HG02610 (cell line): Measurements from ENCODE around the gene TMEM201.
"Not testable (repeated sequence)": the region's sequence is repeated elsewhere in the genome, so short reads cannot be mapped to it uniquely, and the experiment has no call there.

Experiments used
- ATAC-seq: cut with Tn5 transposase; IDR thresholded peaks from one replicate; pipeline ENCODE4 v1.9.1; 2021; ENCODE audit warnings: mild to moderate bottlenecking, moderate library complexity; ENCODE audit not compliant: unreplicated experiment

Gene TMEM201, protein sequence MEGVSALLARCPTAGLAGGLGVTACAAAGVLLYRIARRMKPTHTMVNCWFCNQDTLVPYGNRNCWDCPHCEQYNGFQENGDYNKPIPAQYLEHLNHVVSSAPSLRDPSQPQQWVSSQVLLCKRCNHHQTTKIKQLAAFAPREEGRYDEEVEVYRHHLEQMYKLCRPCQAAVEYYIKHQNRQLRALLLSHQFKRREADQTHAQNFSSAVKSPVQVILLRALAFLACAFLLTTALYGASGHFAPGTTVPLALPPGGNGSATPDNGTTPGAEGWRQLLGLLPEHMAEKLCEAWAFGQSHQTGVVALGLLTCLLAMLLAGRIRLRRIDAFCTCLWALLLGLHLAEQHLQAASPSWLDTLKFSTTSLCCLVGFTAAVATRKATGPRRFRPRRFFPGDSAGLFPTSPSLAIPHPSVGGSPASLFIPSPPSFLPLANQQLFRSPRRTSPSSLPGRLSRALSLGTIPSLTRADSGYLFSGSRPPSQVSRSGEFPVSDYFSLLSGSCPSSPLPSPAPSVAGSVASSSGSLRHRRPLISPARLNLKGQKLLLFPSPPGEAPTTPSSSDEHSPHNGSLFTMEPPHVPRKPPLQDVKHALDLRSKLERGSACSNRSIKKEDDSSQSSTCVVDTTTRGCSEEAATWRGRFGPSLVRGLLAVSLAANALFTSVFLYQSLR

DNA sequence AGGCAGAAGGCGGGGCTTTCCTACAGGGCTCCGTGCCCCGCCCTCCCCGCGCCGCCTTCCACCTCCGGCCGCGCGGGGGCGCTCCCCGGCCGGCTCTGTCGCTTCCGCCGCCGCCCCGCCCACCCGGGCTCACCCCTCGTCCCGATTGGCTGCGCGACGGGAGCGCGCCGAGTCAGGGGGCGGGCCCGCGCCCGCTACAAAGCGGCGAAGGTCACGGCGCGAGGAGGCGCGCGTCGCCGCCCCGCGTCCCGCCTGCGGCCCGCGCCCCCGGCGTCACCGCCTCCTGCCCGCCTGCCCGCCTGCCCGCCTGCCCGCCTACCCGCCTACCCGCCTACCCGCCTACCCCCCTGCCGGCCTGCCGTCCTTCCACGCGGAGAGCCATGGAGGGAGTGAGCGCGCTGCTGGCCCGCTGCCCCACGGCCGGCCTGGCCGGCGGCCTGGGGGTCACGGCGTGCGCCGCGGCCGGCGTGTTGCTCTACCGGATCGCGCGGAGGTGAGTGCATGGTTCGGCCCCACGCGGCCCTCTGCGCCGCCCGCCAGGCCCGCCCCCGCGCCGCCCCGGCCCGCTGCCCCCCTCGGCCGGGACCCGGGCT, at the start of gene TMEM201:
Gene TMEM201, plus strand, starts transcription at position 361 of the 593 bp plus-strand sequence. Its CDS starts 20 bp downstream, at position 381.
- ATAC-seq, result peak; percentile 70

DNA sequence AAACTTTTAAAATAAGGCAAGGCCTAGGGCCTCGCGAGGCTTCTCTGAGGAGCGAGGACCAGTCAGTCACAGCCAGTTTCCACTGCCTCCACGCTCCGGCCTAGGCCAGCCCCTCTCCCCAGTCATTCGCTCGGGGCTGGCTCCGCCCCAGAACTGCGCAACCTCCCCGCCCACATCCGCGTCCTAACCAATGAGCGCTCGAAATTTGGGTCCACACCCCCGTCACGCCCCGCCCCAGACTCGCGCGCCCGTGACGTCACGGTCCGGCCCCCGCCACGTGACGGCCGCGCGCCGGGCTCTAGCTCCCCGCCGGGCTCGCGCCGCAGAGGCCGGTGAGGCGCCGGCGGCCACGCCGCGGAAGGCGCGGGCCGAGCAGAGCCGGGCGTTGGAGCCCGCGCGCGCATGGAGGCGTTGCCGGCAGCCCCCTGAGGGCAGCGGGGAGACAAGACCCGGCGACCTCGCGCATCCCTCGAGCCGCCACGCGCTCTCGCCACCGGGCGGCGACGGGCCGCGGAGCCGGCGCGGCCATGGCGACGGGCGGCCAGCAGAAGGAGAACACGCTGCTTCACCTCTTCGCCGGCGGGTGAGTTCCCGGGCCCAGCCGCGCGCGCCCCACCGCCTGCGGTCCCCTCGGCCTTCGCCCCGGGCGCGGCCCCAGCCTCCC, 49.4 kb upstream of the TMEM201 start, which contains the start of gene SLC25A33:
Gene SLC25A33, plus strand, starts transcription at position 301 of the 664 bp plus-strand sequence. Its CDS starts 227 bp downstream, at position 528.
- ATAC-seq, result peak; percentile 96

DNA sequence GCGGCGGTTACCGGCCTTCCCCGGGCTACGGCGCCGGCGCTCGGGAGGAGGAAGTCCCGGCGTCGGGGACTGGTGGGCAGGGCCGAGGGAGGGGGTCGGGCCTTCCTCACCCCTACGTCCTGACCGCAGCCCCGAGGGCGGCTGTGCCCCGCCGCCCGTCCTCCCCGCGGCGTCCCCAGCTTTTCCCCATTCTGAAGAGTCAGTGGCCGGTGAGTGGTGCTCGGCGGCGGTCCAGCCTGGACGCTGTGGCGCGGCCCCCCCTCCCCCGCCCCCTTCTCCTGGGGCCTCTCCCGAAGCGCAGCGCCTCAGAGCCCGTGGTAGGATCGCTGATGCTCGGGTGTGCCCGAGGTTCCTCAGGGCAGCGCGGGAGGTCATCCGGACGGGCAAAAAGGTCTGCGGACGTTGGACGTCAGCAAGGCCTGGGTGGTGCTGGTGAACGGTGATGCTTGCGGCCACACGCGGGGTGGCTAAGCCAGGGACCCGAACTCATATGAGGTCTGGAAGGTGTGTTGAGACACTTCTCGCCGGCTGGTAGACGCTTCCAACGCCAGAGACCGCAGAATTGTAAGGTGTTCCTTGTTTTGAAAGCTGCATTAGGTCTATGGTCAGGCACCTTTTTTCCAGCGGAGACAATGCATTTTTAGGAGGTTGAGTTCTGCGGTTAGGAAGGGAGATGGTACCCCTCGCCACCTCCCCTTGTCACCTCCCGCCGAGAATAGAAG, 48.7 kb upstream of the TMEM201 start:
- peak; percentile 41 for ATAC-seq

- ATAC-seq, result no peak
Measured at GRCh38 chr1:9542430-9542829, 46.3 kb upstream of the TMEM201 start.

GRCh38 chr1:9544926-9545325, 43.8 kb upstream of the TMEM201 start:
- ATAC-seq, result no peak

DNA sequence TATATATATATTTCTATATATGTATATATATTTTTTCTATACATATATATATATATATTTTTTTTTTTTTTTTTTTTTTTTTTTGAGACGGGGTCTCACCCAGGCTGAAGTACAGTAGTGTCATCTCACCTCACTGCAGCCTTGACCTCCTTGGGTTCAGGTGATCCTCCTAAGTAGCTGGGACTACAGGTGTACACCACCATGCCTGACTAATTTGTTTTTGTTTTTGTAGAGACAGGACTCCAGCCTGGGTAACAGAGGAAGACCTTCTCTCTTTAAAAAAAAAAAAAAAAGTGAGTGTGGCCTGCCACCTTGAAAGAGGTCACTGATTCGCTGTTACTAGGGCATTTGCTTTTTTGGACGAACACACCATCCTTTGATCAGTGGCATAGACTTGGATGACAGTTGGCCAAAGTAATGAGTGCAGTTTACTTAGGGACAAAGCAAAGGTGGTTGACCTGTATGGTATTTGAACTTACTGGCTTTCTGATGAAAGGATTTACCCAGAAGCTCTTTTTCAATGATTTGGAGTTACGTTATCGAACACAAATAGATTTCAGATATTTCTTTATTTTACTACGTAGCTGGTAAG, 38.7 kb upstream of the TMEM201 start:
- ATAC-seq, result no peak

DNA sequence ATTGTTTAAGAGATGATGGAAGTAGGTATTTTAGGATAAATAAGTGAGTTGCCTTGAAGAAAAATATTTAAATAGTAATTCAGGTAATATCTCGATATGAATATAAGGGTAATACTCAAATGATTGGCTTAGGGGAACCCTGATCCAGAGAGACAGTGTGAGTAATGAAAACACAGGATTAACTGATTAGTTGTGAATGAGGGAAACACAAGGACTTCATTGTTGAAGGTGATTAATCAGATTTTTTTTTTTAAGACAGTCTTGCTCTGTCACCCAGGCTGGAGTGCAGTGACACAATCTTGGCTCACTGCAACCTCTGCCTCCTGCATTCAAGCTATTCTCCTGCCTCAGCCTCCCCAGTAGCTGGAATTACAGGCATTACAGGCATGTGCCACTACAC, 36.7 kb upstream of the TMEM201 start:
- no peak for ATAC-seq

- no peak for ATAC-seq
Measured at GRCh38 chr1:9553736-9554144, 35.0 kb upstream of the TMEM201 start.

- no peak for ATAC-seq
Measured at GRCh38 chr1:9555942-9556341, 32.8 kb upstream of the TMEM201 start.

GRCh38 chr1:9557624-9558023, 31.1 kb upstream of the TMEM201 start:
- no peak for ATAC-seq

- no peak for ATAC-seq
Measured at GRCh38 chr1:9558271-9558945, 30.3 kb upstream of the TMEM201 start.

DNA sequence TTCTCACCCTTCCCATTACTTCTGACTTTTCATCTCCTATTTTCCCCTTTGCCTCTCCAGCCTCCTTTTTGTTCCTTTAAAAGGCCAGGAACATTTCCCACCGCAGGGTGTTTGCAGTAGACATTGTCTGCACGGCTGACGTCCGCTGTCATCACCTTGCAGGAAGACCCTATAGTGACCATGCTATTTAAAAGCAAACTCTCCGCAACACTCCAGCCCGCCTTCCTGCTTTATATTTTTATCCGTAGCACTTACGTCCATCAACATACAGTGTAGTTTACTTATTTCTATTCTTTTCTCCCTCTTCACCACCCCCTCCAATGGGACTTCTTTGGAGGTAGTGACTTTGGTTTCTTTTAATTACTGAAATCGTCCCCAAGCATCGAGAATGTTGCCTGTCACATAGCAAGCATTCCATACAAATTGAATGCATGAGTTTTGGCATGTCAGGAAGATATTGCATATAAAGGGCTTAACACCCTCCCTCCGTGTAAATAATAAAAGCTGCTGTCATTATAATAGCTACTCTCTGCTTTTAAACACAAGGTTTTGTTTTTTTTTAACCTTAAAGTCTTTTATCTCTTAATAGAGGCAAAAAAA, 29.7 kb upstream of the TMEM201 start:
- no peak for ATAC-seq

DNA sequence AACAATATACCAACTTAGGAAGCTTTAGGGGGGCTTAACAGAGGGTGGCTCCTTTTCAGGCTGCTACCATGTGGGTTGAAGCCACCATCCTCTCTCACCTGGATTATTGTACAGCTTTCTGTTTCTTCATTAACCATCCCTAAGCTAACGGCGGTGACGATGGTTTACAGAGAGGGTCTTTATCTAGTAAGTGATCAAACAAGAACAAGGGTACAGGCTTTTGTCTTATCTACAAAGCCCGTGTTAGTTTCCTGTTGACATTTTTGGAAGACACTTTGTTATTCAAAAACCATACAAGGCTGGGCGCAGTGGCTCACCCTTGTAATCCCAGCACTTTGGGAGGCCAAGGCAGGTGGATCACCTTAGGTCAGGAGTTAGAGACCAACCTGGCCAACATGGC, 29.0 kb upstream of the TMEM201 start:
- no peak for ATAC-seq

DNA sequence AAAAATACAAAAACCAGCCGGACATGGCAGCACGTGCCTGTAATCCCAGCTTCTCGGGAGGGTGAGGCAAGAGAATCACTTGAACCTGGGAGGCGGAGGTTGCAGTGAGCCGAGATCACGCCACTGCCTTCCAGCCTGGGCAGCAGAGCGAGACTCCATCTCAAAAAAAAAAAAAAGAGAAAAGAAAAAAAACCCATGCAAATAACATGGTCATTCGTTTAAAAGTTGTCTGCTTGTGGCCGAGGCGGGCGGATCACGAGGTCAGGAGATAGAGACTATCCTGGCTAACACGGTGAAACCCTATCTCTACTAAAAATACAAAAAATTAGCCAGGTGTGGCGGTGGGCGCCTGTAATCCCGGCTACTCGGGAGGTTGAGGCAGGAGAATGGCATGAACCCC, 28.6 kb upstream of the TMEM201 start:
- ATAC-seq, result not testable (repeated sequence)

GRCh38 chr1:9561429-9561828, 27.3 kb upstream of the TMEM201 start:
- ATAC-seq, result no peak

GRCh38 chr1:9569267-9569666, 19.4 kb upstream of the TMEM201 start:
- no peak for ATAC-seq

- ATAC-seq, result not testable (repeated sequence)
Measured at GRCh38 chr1:9570886-9571529, 17.7 kb upstream of the TMEM201 start.

DNA sequence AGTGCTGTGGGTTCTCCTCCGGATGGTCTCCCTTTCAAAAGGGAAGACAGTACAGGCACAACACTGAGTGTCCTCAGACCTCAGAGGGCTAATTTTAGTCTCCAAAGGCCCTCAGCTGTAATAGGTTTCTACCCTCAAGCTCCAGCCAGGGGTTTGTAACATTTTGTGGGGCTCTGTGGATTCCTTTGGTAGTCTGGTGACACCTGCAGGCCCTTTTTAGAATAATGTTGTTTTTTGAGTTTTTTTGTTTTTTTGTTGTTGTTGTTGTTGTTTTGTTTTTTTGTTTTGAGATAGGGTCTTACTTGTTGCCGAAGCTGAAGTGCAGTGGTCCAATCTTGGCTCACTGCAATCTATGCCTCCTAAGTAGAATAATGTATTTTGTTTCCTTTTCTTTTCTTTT, 15.0 kb upstream of the TMEM201 start:
- ATAC-seq, result no peak

- ATAC-seq, result no peak
Measured at GRCh38 chr1:9575486-9575885, 13.2 kb upstream of the TMEM201 start.
